HEK293 (cell line): ENCODE results near the gene ZNF587.

Source experiments
- CTCF ChIA-PET: fragments of 350-600 bp; formaldehyde crosslinking; extraction: SDS; loops from one replicate; lab custom pipeline; 2021; ENCODE audit warnings: antibody characterized with exemption; lab: Yijun Ruan, JAX
- POLR2A ChIA-PET: fragments of 300-600 bp; formaldehyde crosslinking; extraction: SDS; loops from one replicate; lab custom pipeline; 2020; ENCODE audit warnings: antibody characterized with exemption, inconsistent platforms; lab: Yijun Ruan, JAX
- H3K27ac ChIP-seq: fragments of 200-500 bp; sonication (Bioruptor generic); 2 replicates; pipeline ENCODE4 v1.5.1; 2014; ENCODE audit warnings: low read depth, low read length, control low read depth, inconsistent platforms; ENCODE audit errors: extremely low read depth
- H3K36me3 ChIP-seq, 2 experiments: fragments of 200-500 bp in 1 of 2; sonication (Bioruptor generic) in 1 of 2; 1 replicate in 1 of 2; 2 replicates in 1 of 2; pipeline ENCODE4 v1.5.1; 2014 to 2017; ENCODE audit warnings: inconsistent platforms in 2 of 2, low read length in 2 of 2; ENCODE audit not compliant: control insufficient read depth in 2 of 2, insufficient read depth in 1 of 2
- H3K4me1 ChIP-seq: fragments of 200-500 bp; sonication (Bioruptor generic); 2 replicates; pipeline ENCODE4 v1.5.1; 2014; ENCODE audit warnings: mild to moderate bottlenecking, low read length, inconsistent platforms; ENCODE audit not compliant: control insufficient read depth, insufficient read depth
- H3K4me3 ChIP-seq: 2 replicates; pipeline ENCODE4 v1.5.1; 2011; ENCODE audit warnings: low read depth, mild to moderate bottlenecking, control low read depth, low read length, moderate library complexity
- H3K9me3 ChIP-seq: fragments of 200-500 bp; sonication (Bioruptor generic); 2 replicates; pipeline ENCODE4 v1.5.1; 2014; ENCODE audit warnings: low read depth, low read length, inconsistent platforms; ENCODE audit not compliant: control insufficient read depth, insufficient read depth
- KLF10 ChIP-seq: fragments of 450-650 bp; IDR thresholded peaks from 2 replicates; pipeline ENCODE4 v1.5.1; 2018; ENCODE audit warnings: missing biosample characterization, mild to moderate bottlenecking, missing genetic modification characterization
- SETDB1 ChIP-seq: IDR thresholded peaks from one replicate; pipeline ENCODE4 v1.6.1; 2017; ENCODE audit warnings: mild to moderate bottlenecking, low read length, moderate library complexity, mixed read lengths; ENCODE audit not compliant: insufficient read length
- ZBTB17 ChIP-seq: fragments of 450-650 bp; formaldehyde crosslinking; IDR thresholded peaks from 2 replicates; pipeline ENCODE4 v1.5.1; 2016; ENCODE audit warnings: missing biosample characterization, missing genetic modification characterization
- ZBTB48 ChIP-seq: fragments of 450-650 bp; formaldehyde crosslinking; IDR thresholded peaks from 2 replicates; pipeline ENCODE4 v1.5.1; 2016; ENCODE audit warnings: missing biosample characterization, missing genetic modification characterization
- ZFP3 ChIP-seq: fragments of 450-650 bp; formaldehyde crosslinking; IDR thresholded peaks from 2 replicates; pipeline ENCODE4 v1.5.1; 2016; ENCODE audit warnings: low read depth, missing biosample characterization, missing genetic modification characterization
- ZNF133 ChIP-seq: fragments of 450-650 bp; formaldehyde crosslinking; IDR thresholded peaks from 2 replicates; pipeline ENCODE4 v1.5.1; 2016; ENCODE audit warnings: missing biosample characterization, missing genetic modification characterization
- ZNF140 ChIP-seq: fragments of 450-650 bp; formaldehyde crosslinking; IDR thresholded peaks from 2 replicates; pipeline ENCODE4 v1.5.1; 2016; ENCODE audit warnings: missing biosample characterization, missing genetic modification characterization
- ZNF175 ChIP-seq: fragments of 450-650 bp; formaldehyde crosslinking; IDR thresholded peaks from 2 replicates; pipeline ENCODE4 v1.5.1; 2016; ENCODE audit warnings: missing biosample characterization, missing genetic modification characterization
- ZNF248 ChIP-seq: fragments of 450-650 bp; formaldehyde crosslinking; IDR thresholded peaks from 2 replicates; pipeline ENCODE4 v1.5.1; 2017; ENCODE audit warnings: missing biosample characterization, missing genetic modification characterization
- ZNF391 ChIP-seq: fragments of 450-650 bp; formaldehyde crosslinking; IDR thresholded peaks from 2 replicates; pipeline ENCODE4 v1.5.1; 2016; ENCODE audit warnings: low read depth, missing biosample characterization, missing genetic modification characterization, borderline replicate concordance
- ZNF404 ChIP-seq: fragments of 450-650 bp; formaldehyde crosslinking; IDR thresholded peaks from 2 replicates; pipeline ENCODE4 v1.5.1; 2017; ENCODE audit warnings: missing biosample characterization, missing genetic modification characterization
- ZNF426 ChIP-seq: fragments of 450-650 bp; formaldehyde crosslinking; IDR thresholded peaks from 2 replicates; pipeline ENCODE4 v1.5.1; 2017; ENCODE audit warnings: missing biosample characterization, missing genetic modification characterization, mild to moderate bottlenecking, inconsistent platforms, moderate library complexity
- ZNF48 ChIP-seq: fragments of 450-650 bp; formaldehyde crosslinking; IDR thresholded peaks from 2 replicates; pipeline ENCODE4 v1.5.1; 2016; ENCODE audit warnings: missing biosample characterization, missing genetic modification characterization
- ZNF561 ChIP-seq: fragments of 450-650 bp; IDR thresholded peaks from 2 replicates; pipeline ENCODE4 v1.5.1; 2018; ENCODE audit warnings: missing biosample characterization, missing genetic modification characterization, borderline replicate concordance
- ZNF623 ChIP-seq: fragments of 450-650 bp; formaldehyde crosslinking; IDR thresholded peaks from 2 replicates; pipeline ENCODE4 v1.5.1; 2016; ENCODE audit warnings: missing biosample characterization, missing genetic modification characterization
- ZNF626 ChIP-seq: fragments of 450-650 bp; sonication (Bioruptor Pico); formaldehyde crosslinking; IDR thresholded peaks from 2 replicates; pipeline ENCODE4 v1.5.1; 2018; ENCODE audit warnings: missing biosample characterization, missing genetic modification characterization, inconsistent platforms
- ZNF768 ChIP-seq: fragments of 450-650 bp; formaldehyde crosslinking; IDR thresholded peaks from 2 replicates; pipeline ENCODE4 v1.5.1; 2018; ENCODE audit warnings: missing biosample characterization, mild to moderate bottlenecking, missing genetic modification characterization
- ZNF791 ChIP-seq: fragments of 450-650 bp; formaldehyde crosslinking; IDR thresholded peaks from 2 replicates; pipeline ENCODE4 v1.5.1; 2016; ENCODE audit warnings: missing biosample characterization, missing genetic modification characterization
- ZNF830 ChIP-seq: fragments of 450-650 bp; IDR thresholded peaks from 2 replicates; pipeline ENCODE4 v1.5.0; 2018; ENCODE audit warnings: missing biosample characterization, missing genetic modification characterization, low read depth, mild to moderate bottlenecking, moderate library complexity
- TF ChIP-seq, protein P1 (sequence below): fragments of 450-650 bp; IDR thresholded peaks from 2 replicates; pipeline ENCODE4 v1.5.1; 2018; ENCODE audit warnings: missing biosample characterization, missing genetic modification characterization
- TF ChIP-seq, protein P2 (sequence below): fragments of 450-650 bp; formaldehyde crosslinking; IDR thresholded peaks from 2 replicates; pipeline ENCODE4 v1.5.1; 2016; ENCODE audit warnings: missing biosample characterization, missing genetic modification characterization
- TF ChIP-seq, protein P3 (sequence below): fragments of 450-650 bp; formaldehyde crosslinking; IDR thresholded peaks from 2 replicates; pipeline ENCODE4 v1.5.1; 2016; ENCODE audit warnings: missing biosample characterization, missing genetic modification characterization
- TF ChIP-seq, protein P4 (sequence below): fragments of 450-650 bp; formaldehyde crosslinking; IDR thresholded peaks from 2 replicates; pipeline ENCODE4 v1.5.1; 2016; ENCODE audit warnings: missing biosample characterization, missing genetic modification characterization

ZNF587 gene

DNA sequence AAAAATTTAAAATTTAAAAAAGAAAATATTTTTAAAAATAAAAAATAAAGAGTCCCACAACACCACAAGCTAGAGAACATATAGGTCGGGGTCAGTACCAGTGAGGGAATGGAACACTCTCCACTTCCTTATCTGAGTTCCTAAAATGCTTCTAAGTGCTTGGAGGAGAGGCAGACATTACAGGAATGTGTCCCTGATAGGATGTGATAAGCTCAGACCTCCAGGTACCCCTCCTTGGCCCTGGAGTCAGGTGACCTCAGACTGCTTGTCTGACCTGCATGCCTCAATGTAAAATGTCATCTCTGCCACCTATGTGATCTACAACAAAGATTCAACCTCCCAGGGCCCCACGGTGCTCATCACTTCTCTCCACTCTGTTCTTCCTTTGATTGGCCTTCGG, 36.4 kb downstream of the ZNF587 start:
- no peak overlapping the region for H3K27ac ChIP-seq
- H3K9me3 ChIP-seq = no peaks in the 10 kb centered on the region
- H3K4me1 ChIP-seq = no peaks in the 10 kb centered on the region
- no peaks in the 10 kb centered on the region; a peak in 1 of 3 replicates for H3K36me3 ChIP-seq
- H3K4me3 ChIP-seq = no peak overlapping the region
- TF ChIP-seq ZNF791 (tag by site-specific recombination) (no peak), ZNF391 (no peak), ZBTB17 (tag by site-specific recombination) (no peak), ZNF830 (tag by site-specific recombination) (no peak), ZNF623 (no peak), ZNF404 (tag by site-specific recombination) (no peak), ZNF561 (tag by site-specific recombination) (no peak), ZNF248 (tag by site-specific recombination) (no peak)
- TF ChIP-seq, protein P1, sequence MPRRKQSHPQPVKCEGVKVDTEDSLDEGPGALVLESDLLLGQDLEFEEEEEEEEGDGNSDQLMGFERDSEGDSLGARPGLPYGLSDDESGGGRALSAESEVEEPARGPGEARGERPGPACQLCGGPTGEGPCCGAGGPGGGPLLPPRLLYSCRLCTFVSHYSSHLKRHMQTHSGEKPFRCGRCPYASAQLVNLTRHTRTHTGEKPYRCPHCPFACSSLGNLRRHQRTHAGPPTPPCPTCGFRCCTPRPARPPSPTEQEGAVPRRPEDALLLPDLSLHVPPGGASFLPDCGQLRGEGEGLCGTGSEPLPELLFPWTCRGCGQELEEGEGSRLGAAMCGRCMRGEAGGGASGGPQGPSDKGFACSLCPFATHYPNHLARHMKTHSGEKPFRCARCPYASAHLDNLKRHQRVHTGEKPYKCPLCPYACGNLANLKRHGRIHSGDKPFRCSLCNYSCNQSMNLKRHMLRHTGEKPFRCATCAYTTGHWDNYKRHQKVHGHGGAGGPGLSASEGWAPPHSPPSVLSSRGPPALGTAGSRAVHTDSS (tag by site-specific recombination) = no peak
- TF ChIP-seq, protein P2, sequence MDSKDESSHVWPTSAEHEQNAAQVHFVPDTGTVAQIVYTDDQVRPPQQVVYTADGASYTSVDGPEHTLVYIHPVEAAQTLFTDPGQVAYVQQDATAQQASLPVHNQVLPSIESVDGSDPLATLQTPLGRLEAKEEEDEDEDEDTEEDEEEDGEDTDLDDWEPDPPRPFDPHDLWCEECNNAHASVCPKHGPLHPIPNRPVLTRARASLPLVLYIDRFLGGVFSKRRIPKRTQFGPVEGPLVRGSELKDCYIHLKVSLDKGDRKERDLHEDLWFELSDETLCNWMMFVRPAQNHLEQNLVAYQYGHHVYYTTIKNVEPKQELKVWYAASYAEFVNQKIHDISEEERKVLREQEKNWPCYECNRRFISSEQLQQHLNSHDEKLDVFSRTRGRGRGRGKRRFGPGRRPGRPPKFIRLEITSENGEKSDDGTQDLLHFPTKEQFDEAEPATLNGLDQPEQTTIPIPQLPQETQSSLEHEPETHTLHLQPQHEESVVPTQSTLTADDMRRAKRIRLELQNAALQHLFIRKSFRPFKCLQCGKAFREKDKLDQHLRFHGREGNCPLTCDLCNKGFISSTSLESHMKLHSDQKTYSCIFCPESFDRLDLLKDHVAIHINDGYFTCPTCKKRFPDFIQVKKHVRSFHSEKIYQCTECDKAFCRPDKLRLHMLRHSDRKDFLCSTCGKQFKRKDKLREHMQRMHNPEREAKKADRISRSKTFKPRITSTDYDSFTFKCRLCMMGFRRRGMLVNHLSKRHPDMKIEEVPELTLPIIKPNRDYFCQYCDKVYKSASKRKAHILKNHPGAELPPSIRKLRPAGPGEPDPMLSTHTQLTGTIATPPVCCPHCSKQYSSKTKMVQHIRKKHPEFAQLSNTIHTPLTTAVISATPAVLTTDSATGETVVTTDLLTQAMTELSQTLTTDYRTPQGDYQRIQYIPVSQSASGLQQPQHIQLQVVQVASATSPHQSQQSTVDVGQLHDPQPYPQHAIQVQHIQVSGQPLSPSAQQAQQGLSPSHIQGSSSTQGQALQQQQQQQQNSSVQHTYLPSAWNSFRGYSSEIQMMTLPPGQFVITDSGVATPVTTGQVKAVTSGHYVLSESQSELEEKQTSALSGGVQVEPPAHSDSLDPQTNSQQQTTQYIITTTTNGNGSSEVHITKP = no peak
- CTCF ChIA-PET = interaction anchor here (0.5 kb wide), 1 partner anchor 1717 kb away, joined by 4 read pairs; no protein-coding TSS in a partner anchor
- POLR2A ChIA-PET = interaction anchor here (0.7 kb wide), 1 partner anchor 409 kb away, joined by 6 read pairs; no protein-coding TSS in a partner anchor

DNA sequence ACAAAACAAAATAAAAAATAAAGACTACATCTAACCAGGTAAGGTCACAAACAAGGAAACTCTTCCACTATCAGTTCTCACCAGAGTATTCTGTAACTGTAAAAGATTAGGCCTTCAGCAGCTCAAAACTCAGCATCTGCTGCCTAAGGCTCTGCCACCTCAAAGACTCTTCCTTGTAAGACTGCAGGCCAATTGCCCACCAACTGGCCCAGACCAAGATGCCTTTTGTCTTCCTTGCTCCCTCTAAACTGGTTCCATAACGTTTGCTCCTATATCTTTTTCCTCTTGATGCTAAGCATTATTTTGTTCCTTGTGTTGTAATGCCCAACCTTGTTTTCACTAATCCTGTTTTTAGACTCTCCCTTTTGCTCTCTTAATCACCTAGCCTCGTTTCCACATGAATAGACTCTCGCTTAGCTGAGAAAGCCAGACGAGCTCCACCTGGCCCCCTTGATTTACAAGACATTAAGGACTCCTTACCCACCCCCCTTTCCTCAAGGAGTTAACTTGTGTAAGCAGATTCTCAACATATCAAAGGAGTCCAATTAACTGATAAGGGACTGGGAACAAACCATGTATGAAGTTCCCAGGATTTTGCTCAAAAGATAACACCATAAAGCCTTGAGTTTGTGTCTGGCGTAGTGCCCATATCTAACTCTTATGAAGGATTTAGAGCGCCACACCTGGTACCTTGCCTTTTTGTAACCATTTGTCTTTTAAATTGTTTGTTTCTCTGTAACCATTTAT, 37.7 kb downstream of the ZNF587 start:
- H3K9me3 ChIP-seq = no peaks in the 10 kb centered on the region
- H3K36me3 ChIP-seq = no peaks in the 10 kb centered on the region; a peak in 1 of 3 replicates
- H3K27ac ChIP-seq = no peak overlapping the region
- ChIA-PET POLR2A (interaction anchor here (1.3 kb wide), 1 partner anchor 73 kb away, joined by 3 read pairs; the partner anchor contains the start of gene ZNF552), CTCF (interaction anchor here (0.6 to 1.8 kb wide), 3 partner anchors 11 to 38 kb away, joined by 3 to 11 read pairs (median 3); no protein-coding TSS in a partner anchor)
- no peaks in the 10 kb centered on the region for H3K4me1 ChIP-seq
- H3K4me3 ChIP-seq = no peak overlapping the region
- TF ChIP-seq, protein P3, sequence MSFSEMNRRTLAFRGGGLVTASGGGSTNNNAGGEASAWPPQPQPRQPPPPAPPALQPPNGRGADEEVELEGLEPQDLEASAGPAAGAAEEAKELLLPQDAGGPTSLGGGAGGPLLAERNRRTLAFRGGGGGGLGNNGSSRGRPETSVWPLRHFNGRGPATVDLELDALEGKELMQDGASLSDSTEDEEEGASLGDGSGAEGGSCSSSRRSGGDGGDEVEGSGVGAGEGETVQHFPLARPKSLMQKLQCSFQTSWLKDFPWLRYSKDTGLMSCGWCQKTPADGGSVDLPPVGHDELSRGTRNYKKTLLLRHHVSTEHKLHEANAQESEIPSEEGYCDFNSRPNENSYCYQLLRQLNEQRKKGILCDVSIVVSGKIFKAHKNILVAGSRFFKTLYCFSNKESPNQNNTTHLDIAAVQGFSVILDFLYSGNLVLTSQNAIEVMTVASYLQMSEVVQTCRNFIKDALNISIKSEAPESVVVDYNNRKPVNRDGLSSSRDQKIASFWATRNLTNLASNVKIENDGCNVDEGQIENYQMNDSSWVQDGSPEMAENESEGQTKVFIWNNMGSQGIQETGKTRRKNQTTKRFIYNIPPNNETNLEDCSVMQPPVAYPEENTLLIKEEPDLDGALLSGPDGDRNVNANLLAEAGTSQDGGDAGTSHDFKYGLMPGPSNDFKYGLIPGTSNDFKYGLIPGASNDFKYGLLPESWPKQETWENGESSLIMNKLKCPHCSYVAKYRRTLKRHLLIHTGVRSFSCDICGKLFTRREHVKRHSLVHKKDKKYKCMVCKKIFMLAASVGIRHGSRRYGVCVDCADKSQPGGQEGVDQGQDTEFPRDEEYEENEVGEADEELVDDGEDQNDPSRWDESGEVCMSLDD = no peak
- TF ChIP-seq ZNF791 (tag by site-specific recombination) (no peak), ZNF140 (no peak), ZFP3 (tag by site-specific recombination) (no peak), KLF10 (tag by site-specific recombination) (no peak), ZBTB48 (tag by site-specific recombination) (no peak), ZNF133 (no peak), ZNF626 (no peak), ZNF426 (tag by site-specific recombination) (no peak), SETDB1 (no peak), ZNF175 (tag by site-specific recombination) (no peak), ZBTB17 (tag by site-specific recombination) (no peak), ZNF768 (no peak), ZNF48 (tag by site-specific recombination) (no peak)
- TF ChIP-seq, protein P4, sequence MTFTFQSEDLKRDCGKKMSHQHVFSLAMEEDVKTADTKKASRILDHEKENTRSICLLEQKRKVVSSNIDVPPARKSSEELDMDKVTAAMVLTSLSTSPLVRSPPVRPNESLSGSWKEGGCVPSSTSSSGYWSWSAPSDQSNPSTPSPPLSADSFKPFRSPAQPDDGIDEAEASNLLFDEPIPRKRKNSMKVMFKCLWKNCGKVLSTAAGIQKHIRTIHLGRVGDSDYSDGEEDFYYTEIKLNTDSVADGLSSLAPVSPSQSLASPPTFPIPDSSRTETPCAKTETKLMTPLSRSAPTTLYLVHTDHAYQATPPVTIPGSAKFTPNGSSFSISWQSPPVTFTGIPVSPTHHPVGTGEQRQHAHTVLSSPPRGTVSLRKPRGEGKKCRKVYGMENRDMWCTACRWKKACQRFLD (tag by site-specific recombination) = no peak
